HL-60 (cell line): ENCODE results near the gene ACP1.

Experiments used
- DNase-seq, 2 experiments: peaks; one replicate each; pipeline ENCODE4 v3.0.0-alpha.2; 2010 to 2020; ENCODE audit warnings: low read depth in 1 of 2, low spot score in 1 of 2
- H3K27ac ChIP-seq: fragments of 250-450 bp; sonication (Bioruptor Pico); replicated peaks from 2 replicates; pipeline ENCODE4 v1.5.1; 2020; ENCODE audit warnings: mild to moderate bottlenecking, moderate library complexity
- H3K27me3 ChIP-seq: fragments of 250-450 bp; sonication (Bioruptor Pico); 2 replicates; pipeline ENCODE4 v1.5.1; 2021; ENCODE audit warnings: mild to moderate bottlenecking, moderate library complexity; ENCODE audit not compliant: insufficient read depth, poor library complexity, severe bottlenecking
- H3K4me3 ChIP-seq: replicated peaks from 2 replicates; pipeline ENCODE4 v1.5.1; 2011; ENCODE audit warnings: mild to moderate bottlenecking, control low read depth, low read length; ENCODE audit not compliant: insufficient read depth
- GABPA ChIP-seq: IDR thresholded peaks from 2 replicates; pipeline ENCODE4 v1.6.1; 2012; ENCODE audit warnings: low read depth
- POLR2AphosphoS5 ChIP-seq: IDR thresholded peaks from 2 replicates; pipeline ENCODE4 v1.6.1; 2012; ENCODE audit warnings: low read depth
- SPI1 ChIP-seq: IDR thresholded peaks from 2 replicates; pipeline ENCODE4 v1.6.1; 2012; ENCODE audit warnings: low read depth, mild to moderate bottlenecking, borderline replicate concordance
- TF ChIP-seq, protein P1 (sequence below): IDR thresholded peaks from one replicate; pipeline ENCODE4 v1.5.1; 2011; ENCODE audit warnings: low read length, control low read depth, inconsistent platforms; ENCODE audit not compliant: insufficient read depth
- TF ChIP-seq, protein P2 (sequence below): IDR thresholded peaks from 2 replicates; pipeline ENCODE4 v1.6.1; 2012; ENCODE audit warnings: low read depth; ENCODE audit not compliant: insufficient replicate concordance

ACP1 gene

DNA sequence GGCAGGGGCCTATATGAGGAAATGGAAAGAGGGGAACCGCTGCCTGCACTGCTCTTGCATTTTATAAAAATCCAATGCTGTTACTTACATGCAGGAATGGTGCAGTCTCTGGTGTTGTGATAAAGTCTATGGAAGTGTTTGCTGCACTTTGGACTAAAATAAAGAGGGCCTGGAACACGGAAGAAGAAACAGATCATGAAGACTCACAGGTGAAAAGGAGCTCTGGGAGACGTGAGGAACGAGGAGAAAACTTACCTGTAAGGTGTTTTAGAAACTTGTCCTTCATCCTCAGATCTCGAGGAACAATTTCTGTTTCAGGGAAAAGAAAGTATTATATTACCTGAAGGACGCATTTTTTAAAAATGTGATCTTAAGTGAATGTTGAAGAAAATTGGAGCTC, 21.3 kb downstream of the ACP1 start:
- DNase-seq, result no peak
- Histone ChIP-seq H3K27me3 (peaks cover 30% of the 10 kb centered on the region), H3K27ac (no peak overlapping the region), H3K4me3 (no peak overlapping the region)
- TF ChIP-seq GABPA (no peak), POLR2AphosphoS5 (no peak), SPI1 (no peak)
- TF ChIP-seq, protein P1, sequence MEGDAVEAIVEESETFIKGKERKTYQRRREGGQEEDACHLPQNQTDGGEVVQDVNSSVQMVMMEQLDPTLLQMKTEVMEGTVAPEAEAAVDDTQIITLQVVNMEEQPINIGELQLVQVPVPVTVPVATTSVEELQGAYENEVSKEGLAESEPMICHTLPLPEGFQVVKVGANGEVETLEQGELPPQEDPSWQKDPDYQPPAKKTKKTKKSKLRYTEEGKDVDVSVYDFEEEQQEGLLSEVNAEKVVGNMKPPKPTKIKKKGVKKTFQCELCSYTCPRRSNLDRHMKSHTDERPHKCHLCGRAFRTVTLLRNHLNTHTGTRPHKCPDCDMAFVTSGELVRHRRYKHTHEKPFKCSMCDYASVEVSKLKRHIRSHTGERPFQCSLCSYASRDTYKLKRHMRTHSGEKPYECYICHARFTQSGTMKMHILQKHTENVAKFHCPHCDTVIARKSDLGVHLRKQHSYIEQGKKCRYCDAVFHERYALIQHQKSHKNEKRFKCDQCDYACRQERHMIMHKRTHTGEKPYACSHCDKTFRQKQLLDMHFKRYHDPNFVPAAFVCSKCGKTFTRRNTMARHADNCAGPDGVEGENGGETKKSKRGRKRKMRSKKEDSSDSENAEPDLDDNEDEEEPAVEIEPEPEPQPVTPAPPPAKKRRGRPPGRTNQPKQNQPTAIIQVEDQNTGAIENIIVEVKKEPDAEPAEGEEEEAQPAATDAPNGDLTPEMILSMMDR, result no peak
- TF ChIP-seq, protein P2, sequence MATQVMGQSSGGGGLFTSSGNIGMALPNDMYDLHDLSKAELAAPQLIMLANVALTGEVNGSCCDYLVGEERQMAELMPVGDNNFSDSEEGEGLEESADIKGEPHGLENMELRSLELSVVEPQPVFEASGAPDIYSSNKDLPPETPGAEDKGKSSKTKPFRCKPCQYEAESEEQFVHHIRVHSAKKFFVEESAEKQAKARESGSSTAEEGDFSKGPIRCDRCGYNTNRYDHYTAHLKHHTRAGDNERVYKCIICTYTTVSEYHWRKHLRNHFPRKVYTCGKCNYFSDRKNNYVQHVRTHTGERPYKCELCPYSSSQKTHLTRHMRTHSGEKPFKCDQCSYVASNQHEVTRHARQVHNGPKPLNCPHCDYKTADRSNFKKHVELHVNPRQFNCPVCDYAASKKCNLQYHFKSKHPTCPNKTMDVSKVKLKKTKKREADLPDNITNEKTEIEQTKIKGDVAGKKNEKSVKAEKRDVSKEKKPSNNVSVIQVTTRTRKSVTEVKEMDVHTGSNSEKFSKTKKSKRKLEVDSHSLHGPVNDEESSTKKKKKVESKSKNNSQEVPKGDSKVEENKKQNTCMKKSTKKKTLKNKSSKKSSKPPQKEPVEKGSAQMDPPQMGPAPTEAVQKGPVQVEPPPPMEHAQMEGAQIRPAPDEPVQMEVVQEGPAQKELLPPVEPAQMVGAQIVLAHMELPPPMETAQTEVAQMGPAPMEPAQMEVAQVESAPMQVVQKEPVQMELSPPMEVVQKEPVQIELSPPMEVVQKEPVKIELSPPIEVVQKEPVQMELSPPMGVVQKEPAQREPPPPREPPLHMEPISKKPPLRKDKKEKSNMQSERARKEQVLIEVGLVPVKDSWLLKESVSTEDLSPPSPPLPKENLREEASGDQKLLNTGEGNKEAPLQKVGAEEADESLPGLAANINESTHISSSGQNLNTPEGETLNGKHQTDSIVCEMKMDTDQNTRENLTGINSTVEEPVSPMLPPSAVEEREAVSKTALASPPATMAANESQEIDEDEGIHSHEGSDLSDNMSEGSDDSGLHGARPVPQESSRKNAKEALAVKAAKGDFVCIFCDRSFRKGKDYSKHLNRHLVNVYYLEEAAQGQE, result no peak

DNA sequence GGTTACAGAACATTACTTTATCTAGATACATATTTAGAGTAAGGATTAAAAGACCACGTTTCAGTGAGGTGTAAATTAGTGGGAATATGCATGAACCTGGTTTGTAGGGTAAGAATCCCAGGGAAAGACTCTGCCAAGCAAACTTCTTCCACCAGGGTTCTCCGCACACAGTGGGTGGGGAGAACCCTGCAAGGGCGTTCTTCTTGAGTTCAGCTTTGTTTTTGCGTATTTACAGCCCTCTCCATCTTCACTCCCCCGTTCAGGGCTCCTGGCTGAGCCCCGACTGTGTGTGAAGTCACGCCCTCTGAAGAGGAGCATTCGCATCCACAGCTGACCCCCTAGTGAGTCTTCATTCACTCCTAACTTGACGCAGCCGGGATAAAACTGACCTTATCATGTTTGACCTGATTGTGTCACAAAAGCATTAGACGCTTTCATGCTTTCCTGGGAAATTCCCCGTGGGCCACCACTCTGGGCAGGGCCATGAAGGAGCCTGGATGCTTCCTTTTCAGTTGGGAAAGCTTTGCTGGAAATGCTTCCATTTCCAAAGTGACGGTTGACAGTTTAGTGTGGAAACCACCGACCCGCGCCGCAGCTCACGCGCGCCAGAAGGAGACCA, 22.1 kb downstream of the ACP1 start:
- Histone ChIP-seq H3K27me3 (peaks cover 32% of the 10 kb centered on the region), H3K4me3 (no peak overlapping the region), H3K27ac (no peak overlapping the region)
- no peak for DNase-seq
- TF ChIP-seq POLR2AphosphoS5 (no peak), GABPA (no peak), SPI1 (no peak)
- TF ChIP-seq, protein P1, result no peak
- TF ChIP-seq, protein P2, result no peak

DNA sequence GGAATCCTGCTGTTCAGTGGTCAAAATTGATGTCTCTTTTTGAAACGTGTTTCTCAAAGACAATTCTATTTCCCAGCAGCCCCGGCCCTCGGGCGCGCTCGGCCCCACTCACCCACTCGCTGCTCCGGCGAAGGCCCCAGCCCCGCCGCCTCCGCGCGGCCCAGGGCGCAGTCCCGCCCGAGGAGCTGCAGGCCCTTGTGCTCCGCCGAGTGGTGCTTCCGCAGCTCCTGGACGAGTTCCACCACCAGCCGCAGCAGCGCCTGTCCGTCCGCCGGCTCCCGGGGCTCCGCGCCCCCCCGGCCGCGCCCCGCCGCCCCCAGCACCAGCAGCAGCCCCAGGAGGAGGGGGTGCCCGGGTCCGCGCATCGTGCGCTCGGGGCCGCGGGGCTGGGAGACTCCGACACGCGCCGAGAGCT, 22.7 kb downstream of the ACP1 start:
- no peak overlapping the region for H3K27ac ChIP-seq
- no peak for DNase-seq
- TF ChIP-seq GABPA (no peak), POLR2AphosphoS5 (no peak), SPI1 (no peak)
- TF ChIP-seq, protein P2, result no peak
- TF ChIP-seq, protein P1, result no peak
- H3K27me3 ChIP-seq, result peaks cover 32% of the 10 kb centered on the region
- no peak overlapping the region for H3K4me3 ChIP-seq
